Measurements from ENCODE around the gene MIB1.

Gene MIB1

DNA sequence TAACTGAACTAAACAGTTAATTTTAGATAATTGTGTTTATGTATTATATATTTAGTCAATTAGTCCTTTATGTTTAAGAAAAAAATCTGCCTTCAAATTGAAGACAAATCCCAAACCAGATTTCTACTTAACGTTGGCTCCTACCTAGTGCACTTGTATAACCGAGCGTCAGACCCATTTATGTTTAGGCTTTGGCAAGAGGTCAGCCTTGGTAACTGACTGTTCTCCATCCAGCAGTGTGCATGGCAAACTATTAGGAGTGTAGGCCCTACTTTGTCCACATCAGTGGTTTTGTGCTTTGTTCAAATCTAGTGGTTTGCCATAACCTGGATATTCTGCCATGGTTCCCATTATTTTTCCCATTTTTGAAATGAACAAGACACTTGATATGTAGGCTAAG lies 114.8 kb downstream of the MIB1 start:
- no peak overlapping the region for H3K27ac Mint-ChIP-seq
- H3K4me3 Mint-ChIP-seq = no peak overlapping the region
- no peaks in the 10 kb centered on the region for H3K27me3 Mint-ChIP-seq (ENCODE audit: low read depth)
- no peaks in the 10 kb centered on the region for H3K9me3 Mint-ChIP-seq
- H3K36me3 Mint-ChIP-seq (ENCODE audit: low read depth) = peaks cover 7% of the 10 kb centered on the region
- H3K4me1 Mint-ChIP-seq (ENCODE audit: low read depth) = peaks cover 8% of the 10 kb centered on the region

DNA sequence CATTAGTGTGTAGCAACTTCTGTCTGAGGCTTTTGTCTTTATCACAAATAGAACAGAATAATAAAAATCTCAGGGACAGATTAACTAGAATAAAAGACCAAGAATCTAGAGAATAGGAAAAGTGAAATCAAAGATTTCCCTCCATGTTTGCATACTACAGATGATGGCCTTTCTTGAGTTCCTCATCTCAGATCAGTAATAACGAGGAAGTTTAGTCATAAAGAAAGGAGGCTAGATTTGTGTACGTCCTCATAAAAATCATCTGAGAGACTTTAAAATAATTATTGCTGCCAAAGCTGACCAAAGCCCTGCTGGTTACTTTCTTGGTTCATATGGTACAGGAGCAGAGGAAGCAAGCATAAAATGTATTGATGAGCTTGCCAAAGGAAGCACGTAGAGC lies 117.3 kb downstream of the MIB1 start:
- Mint-ChIP-seq H3K4me1 (ENCODE audit: low read depth) (peaks cover under 1% of the 10 kb centered on the region), H3K36me3 (ENCODE audit: low read depth) (peaks cover 4% of the 10 kb centered on the region), H3K27ac (no peak overlapping the region), H3K4me3 (no peak overlapping the region), H3K27me3 (ENCODE audit: low read depth) (no peaks in the 10 kb centered on the region), H3K9me3 (no peaks in the 10 kb centered on the region)

DNA sequence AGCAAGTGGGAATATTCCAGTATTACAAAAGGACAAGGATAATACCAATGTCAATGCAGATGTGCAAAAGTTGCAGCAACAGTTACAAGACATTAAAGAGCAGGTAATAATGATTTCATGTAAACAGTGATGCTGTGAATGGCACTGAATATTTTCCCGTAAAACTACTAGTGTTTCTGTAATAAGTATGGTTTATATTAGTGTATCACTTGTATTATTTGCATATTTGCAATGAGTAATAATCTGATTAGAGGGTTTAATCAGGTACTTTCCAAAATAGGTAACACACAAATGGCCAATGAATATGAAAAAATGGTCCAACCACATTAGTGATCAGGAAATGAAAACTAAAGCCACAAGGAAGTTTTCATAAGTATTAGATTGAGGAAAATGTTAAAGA lies 118.0 kb downstream of the MIB1 start:
- Mint-ChIP-seq H3K9me3 (no peaks in the 10 kb centered on the region), H3K27me3 (ENCODE audit: low read depth) (no peaks in the 10 kb centered on the region), H3K4me3 (no peak overlapping the region), H3K36me3 (ENCODE audit: low read depth) (peaks cover 4% of the 10 kb centered on the region), H3K4me1 (ENCODE audit: low read depth) (no peaks in the 10 kb centered on the region), H3K27ac (no peak overlapping the region)

- Mint-ChIP-seq H3K4me3 (no peak overlapping the region), H3K9me3 (no peaks in the 10 kb centered on the region), H3K4me1 (ENCODE audit: low read depth) (no peaks in the 10 kb centered on the region), H3K36me3 (ENCODE audit: low read depth) (peaks cover 3% of the 10 kb centered on the region), H3K27me3 (ENCODE audit: low read depth) (no peaks in the 10 kb centered on the region), H3K27ac (no peak overlapping the region)
Measured at GRCh38 chr18:21864386-21864785, 123.8 kb downstream of the MIB1 start.

GRCh38 chr18:21865043-21865442 lies 124.5 kb downstream of the MIB1 start:
- Mint-ChIP-seq H3K4me1 (ENCODE audit: low read depth) (no peaks in the 10 kb centered on the region), H3K27me3 (ENCODE audit: low read depth) (no peaks in the 10 kb centered on the region), H3K9me3 (no peaks in the 10 kb centered on the region), H3K4me3 (no peak overlapping the region), H3K36me3 (ENCODE audit: low read depth) (peaks cover 3% of the 10 kb centered on the region), H3K27ac (no peak overlapping the region)

- Mint-ChIP-seq H3K36me3 (ENCODE audit: low read depth) (peaks cover 5% of the 10 kb centered on the region), H3K4me3 (no peak overlapping the region), H3K27ac (no peak overlapping the region), H3K9me3 (no peaks in the 10 kb centered on the region), H3K27me3 (ENCODE audit: low read depth) (no peaks in the 10 kb centered on the region), H3K4me1 (ENCODE audit: low read depth) (no peaks in the 10 kb centered on the region)
Measured at GRCh38 chr18:21868770-21869169, 128.2 kb downstream of the MIB1 start.

- Mint-ChIP-seq H3K9me3 (no peaks in the 10 kb centered on the region), H3K4me1 (ENCODE audit: low read depth) (no peaks in the 10 kb centered on the region), H3K27ac (no peak overlapping the region), H3K4me3 (no peak overlapping the region), H3K36me3 (ENCODE audit: low read depth) (no peaks in the 10 kb centered on the region), H3K27me3 (ENCODE audit: low read depth) (peaks cover 15% of the 10 kb centered on the region)
Measured at GRCh38 chr18:21889570-21889969, 149.0 kb downstream of the MIB1 start.

GRCh38 chr18:21894619-21895367 lies 154.2 kb downstream of the MIB1 start:
- H3K4me1 Mint-ChIP-seq (ENCODE audit: low read depth) = peaks cover 6% of the 10 kb centered on the region
- no peak overlapping the region for H3K27ac Mint-ChIP-seq
- H3K27me3 Mint-ChIP-seq (ENCODE audit: low read depth) = peaks cover 18% of the 10 kb centered on the region
- no peaks in the 10 kb centered on the region for H3K9me3 Mint-ChIP-seq
- no peaks in the 10 kb centered on the region for H3K36me3 Mint-ChIP-seq (ENCODE audit: low read depth)
- no peak overlapping the region for H3K4me3 Mint-ChIP-seq

GRCh38 chr18:21896732-21897336 lies 156.2 kb downstream of the MIB1 start:
- Mint-ChIP-seq H3K4me3 (no peak overlapping the region), H3K27me3 (ENCODE audit: low read depth) (peaks cover 7% of the 10 kb centered on the region), H3K4me1 (ENCODE audit: low read depth) (peaks cover 6% of the 10 kb centered on the region), H3K36me3 (ENCODE audit: low read depth) (no peaks in the 10 kb centered on the region), H3K9me3 (no peaks in the 10 kb centered on the region), H3K27ac (no peak overlapping the region)

DNA sequence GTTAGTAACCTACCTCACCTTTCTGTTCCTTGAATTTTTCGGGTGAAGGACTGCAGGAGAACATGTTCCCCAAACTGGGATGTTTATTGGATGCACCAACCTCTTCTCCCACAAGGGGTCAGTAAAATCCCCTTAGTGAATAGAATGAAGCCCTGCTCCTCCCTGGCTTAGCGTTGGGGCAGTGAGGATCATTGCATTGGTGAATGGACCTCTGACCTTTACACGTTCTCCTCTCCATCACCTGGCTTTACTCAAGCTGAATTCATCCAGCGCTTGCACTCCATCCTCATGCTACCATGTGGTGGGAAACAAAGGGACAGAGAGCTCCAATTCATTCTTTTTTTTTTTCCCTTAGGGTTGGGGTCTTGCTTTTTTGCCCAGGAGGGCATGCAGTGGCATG lies 157.2 kb downstream of the MIB1 start:
- H3K36me3 Mint-ChIP-seq (ENCODE audit: low read depth) = no peaks in the 10 kb centered on the region
- H3K4me3 Mint-ChIP-seq = no peak overlapping the region
- H3K27me3 Mint-ChIP-seq (ENCODE audit: low read depth) = peaks cover 7% of the 10 kb centered on the region
- H3K9me3 Mint-ChIP-seq = no peaks in the 10 kb centered on the region
- H3K27ac Mint-ChIP-seq = no peak overlapping the region
- peaks cover 6% of the 10 kb centered on the region for H3K4me1 Mint-ChIP-seq (ENCODE audit: low read depth)

- Mint-ChIP-seq H3K4me3 (no peak overlapping the region), H3K4me1 (ENCODE audit: low read depth) (peaks cover 6% of the 10 kb centered on the region), H3K27me3 (ENCODE audit: low read depth) (peaks cover 7% of the 10 kb centered on the region), H3K9me3 (no peaks in the 10 kb centered on the region), H3K27ac (no peak overlapping the region), H3K36me3 (ENCODE audit: low read depth) (no peaks in the 10 kb centered on the region)
Measured at GRCh38 chr18:21900605-21901352, 160.2 kb downstream of the MIB1 start.

DNA sequence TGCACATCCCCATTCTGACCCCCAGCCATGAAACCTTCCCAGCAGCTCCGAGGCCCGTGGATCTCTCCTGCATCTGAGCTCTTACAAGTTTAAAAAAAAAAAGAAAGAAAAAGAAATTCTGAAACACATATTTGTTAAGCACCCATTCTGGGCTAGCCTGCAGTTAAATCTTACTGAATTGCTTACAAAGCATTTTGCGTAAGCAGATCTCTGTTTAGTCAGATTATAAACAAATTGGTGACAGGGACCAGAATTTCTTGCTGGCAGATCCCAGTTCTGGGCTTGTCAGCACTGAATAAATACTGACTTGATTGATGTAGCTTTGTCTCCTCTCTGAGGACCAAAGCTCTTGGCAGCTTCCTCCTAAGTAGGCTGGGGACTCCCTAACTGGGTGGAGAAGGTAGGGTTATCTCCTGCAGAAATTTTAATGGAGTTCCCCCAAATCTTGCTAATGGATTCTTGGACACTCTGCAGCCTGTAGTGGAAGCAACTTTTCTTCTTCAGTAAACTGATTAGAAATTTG lies 160.9 kb downstream of the MIB1 start:
- Mint-ChIP-seq H3K4me1 (ENCODE audit: low read depth) (peaks cover 6% of the 10 kb centered on the region), H3K36me3 (ENCODE audit: low read depth) (no peaks in the 10 kb centered on the region), H3K4me3 (no peak overlapping the region), H3K27ac (no peak overlapping the region), H3K9me3 (no peaks in the 10 kb centered on the region), H3K27me3 (ENCODE audit: low read depth) (peaks cover 7% of the 10 kb centered on the region)

DNA sequence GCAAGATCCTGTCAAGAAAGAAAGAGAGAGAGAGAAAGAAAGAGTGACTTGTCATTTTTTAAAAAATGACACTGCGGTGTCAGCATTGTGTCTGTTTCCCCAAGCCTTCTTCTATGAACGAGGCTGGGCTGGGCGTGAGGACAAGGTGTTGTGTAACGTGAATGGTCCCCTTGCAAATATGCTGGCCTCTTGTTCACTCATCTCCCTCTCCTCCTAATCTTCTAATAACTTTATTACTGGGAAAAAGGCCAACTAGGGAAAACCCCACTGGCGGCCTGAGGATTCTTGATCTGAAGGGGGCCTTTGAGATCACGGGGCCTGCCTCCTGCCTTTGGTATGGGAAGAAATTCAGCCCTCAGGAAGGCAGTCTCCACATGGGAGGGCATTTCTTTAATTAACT lies 163.1 kb downstream of the MIB1 start:
- H3K36me3 Mint-ChIP-seq (ENCODE audit: low read depth) = no peaks in the 10 kb centered on the region
- no peaks in the 10 kb centered on the region for H3K9me3 Mint-ChIP-seq
- H3K4me1 Mint-ChIP-seq (ENCODE audit: low read depth) = no peaks in the 10 kb centered on the region
- H3K27me3 Mint-ChIP-seq (ENCODE audit: low read depth) = no peaks in the 10 kb centered on the region
- no peak overlapping the region for H3K4me3 Mint-ChIP-seq
- H3K27ac Mint-ChIP-seq = no peak overlapping the region

- Mint-ChIP-seq H3K9me3 (no peaks in the 10 kb centered on the region), H3K27ac (no peak overlapping the region), H3K4me3 (no peak overlapping the region), H3K27me3 (ENCODE audit: low read depth) (no peaks in the 10 kb centered on the region), H3K36me3 (ENCODE audit: low read depth) (no peaks in the 10 kb centered on the region), H3K4me1 (ENCODE audit: low read depth) (no peaks in the 10 kb centered on the region)
Measured at GRCh38 chr18:21904856-21905255, 164.3 kb downstream of the MIB1 start.

GRCh38 chr18:21907451-21907850 lies 166.9 kb downstream of the MIB1 start:
- Mint-ChIP-seq H3K27me3 (ENCODE audit: low read depth) (peaks cover 10% of the 10 kb centered on the region), H3K27ac (no peak overlapping the region), H3K9me3 (no peaks in the 10 kb centered on the region), H3K36me3 (ENCODE audit: low read depth) (no peaks in the 10 kb centered on the region), H3K4me1 (ENCODE audit: low read depth) (peaks cover 5% of the 10 kb centered on the region), H3K4me3 (no peak overlapping the region)

All from T-helper 1 cell treated with Interleukin-12 subunit alpha and Interleukin-12 subunit beta and Interleukin-4 antibody, amounts not matched to agents 30 μg/mL and 1 μg/mL, for 36 hours (primary cell).